Stimulated activated CD4-positive, alpha-beta T cell treated with anti-CD3 and anti-CD28 coated beads, Interleukin-12 subunit alpha, Interleukin-12 subunit beta, amount 100 ng/mL, for 4 hours (primary cell): Measurements from ENCODE around the gene ZSCAN18.
"Not testable (repeated sequence)": the region's sequence is repeated elsewhere in the genome, so short reads cannot be mapped to it uniquely, and the experiment has no call there.

Experiments used
- DNase-seq: peaks from one replicate; pipeline ENCODE4 v3.0.0-alpha.2; 2020

ZSCAN18 gene

DNA sequence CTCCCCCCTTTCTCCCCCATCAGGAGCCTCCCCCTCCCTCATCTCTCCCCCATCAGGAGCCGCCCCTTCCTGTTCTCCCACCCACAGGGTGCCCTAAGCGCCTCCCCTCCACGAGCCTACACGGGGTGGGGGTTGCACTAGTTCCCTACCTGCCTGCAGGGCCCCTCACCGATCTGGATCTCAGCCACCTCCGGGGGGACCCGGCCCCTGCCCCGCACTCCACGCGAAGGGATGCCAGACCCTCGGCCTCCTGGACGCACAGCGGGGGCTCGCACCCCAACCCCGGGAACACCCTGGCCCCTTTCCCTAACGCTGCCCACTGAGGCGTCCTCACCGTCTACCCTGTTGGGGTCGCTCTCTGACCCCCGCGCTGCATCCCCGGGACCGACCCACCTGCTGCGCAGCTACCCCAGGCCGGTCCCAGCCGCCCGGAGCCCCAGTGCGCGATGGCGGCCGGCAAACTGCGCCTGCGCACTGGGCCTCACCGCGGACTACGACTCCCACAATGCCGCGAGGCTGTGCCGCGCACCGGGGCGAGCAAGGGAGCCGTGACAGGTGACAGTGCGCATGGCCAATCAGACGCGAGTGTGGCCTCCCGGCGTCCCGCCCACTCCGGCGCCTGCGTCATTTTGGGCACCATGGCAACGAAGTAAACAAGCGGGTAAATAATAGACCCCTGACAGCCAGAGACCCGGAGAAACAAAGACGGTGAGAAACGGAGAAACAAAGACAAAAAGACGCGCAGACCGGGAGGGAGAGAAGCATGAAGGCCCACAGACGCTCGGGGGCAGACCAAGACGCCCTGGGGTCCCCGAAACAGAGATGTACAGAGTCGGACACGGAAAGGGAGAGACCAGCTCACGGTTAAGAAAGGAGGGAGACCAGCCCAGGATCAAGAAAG, at the start of gene ZSCAN18:
Gene ZSCAN18 (minus strand): TSS at position 451 of the 901 bp plus-strand sequence. CDS start 7,964 bp downstream, outside the sequence.
- peak; percentile 92 for DNase-seq

GRCh38 chr19:58147475-58147874, 49.4 kb upstream of the ZSCAN18 start:
- not testable (repeated sequence) for DNase-seq

DNA sequence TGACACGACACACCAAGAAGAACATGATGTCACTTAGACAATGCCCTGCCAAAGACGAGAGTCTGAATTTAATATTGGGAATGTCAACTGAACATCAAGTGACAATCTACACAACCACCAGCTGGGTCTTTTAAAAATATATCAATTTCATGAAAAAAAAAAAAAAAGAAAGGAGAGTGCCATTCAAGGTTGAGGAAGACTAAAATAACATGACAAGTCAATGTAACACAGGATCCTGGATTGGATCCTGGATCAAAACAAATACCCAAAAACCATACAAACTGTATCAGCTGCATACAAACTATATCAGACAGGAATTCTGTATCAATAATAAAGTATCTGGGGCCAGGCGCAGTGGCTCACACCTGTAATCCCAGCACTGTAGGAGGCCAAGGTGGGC, 47.8 kb upstream of the ZSCAN18 start:
- DNase-seq, result no peak

DNA sequence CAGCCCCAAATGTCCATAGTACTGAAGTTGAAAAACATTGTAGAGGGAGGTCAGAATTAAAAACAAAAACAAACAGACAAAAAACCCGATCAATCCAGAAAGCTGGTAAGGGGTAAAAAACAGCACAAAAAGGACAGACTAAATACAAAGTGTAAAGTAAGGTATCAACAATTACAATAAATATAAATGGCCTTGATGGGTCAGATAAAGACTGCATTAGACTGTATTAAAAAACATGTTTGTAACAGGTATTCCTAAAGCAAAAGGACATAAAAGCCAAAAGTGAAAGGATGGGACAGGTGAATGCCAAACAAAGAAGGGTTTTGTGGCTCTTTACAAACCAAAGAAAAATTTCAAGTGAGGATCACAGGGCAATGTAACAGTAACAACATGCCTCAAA, 36.2 kb upstream of the ZSCAN18 start:
- no peak for DNase-seq

- no peak for DNase-seq
Observed at GRCh38 chr19:58129284-58129683, 31.3 kb upstream of the ZSCAN18 start.

GRCh38 chr19:58128041-58128685, 30.1 kb upstream of the ZSCAN18 start:
- no peak for DNase-seq

- no peak for DNase-seq
Observed at GRCh38 chr19:58123354-58123753, 25.3 kb upstream of the ZSCAN18 start.

DNA sequence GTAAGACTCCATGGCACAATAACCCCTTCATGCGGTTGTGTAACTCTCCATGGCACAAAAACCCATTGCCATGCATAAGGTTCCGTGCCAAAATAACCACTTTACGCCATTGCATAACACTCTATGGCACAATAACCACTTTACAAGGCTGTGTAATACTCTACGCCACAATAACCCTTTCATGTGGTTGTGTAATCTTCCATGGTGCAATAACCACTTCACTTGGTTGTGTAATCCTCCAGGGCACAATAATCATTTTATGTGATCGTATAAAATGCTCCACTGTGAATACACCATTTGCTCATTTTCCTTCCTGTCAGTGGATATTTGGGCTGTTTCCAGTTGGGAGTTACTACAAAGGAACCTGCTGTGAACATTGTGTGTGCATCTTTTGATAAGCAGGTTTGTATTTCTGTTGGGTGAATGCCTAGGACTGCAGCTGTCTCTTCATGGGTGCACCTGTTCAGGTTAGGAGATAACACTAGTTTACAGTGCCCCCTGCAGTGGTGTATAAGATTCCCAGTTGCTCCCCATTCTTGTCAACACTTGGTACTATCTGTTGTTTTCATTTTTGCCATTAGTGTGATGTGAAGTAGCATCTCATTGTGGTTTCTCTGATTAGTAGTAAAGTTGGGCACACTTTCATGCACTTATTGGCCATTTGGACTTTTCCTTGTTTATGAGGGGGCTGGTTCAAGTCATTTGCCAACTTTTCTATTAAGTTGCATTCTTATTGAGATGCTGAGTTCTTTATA, 21.1 kb upstream of the ZSCAN18 start:
- no peak for DNase-seq

- no peak for DNase-seq
Observed at GRCh38 chr19:58117841-58118575, 20.0 kb upstream of the ZSCAN18 start.

- DNase-seq, result no peak
Observed at GRCh38 chr19:58108546-58108817, 10.5 kb upstream of the ZSCAN18 start.

DNA sequence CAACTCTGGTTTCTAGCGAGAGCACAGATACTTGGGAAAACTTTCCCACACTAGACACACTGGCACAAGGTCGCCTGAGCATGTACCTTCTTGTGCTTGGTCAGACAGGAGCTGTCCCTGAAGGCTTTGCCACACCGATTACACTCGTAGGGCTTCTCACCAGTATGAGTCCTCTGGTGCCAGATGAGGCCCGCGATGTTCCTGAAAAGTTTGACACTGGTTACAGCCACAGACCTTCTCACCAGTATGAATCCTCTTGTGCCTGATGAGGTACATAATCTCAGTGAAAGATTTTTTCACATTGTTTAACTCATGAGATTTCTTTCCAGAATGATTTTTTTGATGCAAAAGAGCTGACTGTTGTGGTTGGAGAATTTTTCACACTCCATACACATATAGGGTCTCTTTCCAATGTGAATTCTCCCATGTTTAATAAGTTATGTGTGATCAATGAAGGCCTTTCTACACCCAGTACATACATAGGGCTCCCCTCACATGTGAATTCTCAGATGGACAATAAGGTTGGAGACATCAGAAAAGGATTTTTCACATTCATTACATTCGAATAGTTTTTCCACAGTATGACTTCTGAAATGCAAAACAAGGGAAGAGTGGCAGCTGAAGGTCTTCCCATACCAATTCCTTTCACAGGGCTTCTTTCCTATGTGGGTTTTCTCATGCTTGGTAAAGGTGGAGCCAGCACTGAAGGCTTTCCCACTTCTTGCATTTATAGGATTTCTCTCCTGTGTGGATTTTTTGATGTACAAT, 9.9 kb upstream of the ZSCAN18 start:
- no peak for DNase-seq

- no peak for DNase-seq
Observed at GRCh38 chr19:58098682-58098998, 609 bp upstream of the ZSCAN18 start.

DNA sequence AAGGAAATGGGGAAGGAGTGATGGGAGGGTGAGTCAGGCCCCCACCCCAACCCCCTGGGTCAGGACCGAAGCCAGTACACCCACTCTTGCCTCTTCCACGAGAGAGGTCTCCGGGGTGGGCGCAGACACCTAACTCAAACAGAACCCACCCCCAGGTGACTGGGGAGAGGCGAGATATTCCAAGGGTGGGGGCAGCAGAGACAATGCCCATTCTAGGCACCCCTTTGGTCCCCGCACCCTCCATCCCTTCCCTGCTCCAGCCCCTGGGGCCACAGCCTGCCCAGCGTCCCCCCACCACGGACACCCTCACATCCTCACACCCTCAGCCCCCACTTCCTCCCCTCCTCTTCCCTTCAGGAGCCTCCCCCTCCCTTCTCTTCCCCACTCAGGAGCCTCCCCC, 682 bp downstream of the ZSCAN18 start:
- no peak for DNase-seq

GRCh38 chr19:58096884-58097283, 1.1 kb downstream of the ZSCAN18 start:
- DNase-seq, result no peak

DNA sequence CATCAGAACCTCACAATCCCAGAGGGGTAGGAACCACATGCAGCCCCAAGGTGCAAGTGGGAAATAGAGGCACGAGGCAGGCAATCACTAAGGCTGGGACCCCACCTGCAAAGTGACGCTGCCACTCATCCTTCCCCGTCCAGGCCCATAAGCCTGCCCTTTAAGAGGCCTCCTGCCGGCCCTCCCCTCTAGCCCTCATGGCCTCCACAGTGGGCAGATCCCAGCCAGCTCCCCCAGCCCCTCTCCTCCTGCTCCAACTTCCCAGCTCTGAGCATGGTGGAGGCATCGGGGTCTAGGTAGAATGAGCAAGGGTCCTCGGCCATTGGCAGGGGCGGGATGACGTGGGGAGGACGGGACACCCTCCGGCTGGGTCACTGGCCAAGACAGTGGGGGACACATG, 2.7 kb downstream of the ZSCAN18 start:
- DNase-seq, result no peak

DNA sequence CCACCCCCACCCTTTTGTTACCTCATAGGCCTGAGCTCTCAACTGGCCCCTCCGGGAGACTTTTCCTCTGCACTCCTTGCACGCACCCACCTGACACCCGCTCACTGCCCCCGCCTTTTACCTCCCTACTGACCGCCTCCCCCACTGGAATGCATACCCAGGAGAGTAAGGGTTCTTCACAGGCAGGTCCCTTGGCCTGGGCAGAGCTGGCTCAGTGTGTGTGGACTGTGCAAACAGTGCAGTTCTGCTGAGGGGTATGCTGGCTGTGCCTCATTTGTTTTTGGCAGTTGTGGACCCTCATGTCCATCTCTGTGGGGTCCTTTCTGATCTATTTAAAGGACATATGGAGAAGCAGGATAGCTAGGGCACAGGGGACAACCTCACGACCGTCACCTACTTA, 5.0 kb downstream of the ZSCAN18 start:
- DNase-seq, result no peak

- DNase-seq, result no peak
Observed at GRCh38 chr19:58091251-58091995, 6.6 kb downstream of the ZSCAN18 start.

DNA sequence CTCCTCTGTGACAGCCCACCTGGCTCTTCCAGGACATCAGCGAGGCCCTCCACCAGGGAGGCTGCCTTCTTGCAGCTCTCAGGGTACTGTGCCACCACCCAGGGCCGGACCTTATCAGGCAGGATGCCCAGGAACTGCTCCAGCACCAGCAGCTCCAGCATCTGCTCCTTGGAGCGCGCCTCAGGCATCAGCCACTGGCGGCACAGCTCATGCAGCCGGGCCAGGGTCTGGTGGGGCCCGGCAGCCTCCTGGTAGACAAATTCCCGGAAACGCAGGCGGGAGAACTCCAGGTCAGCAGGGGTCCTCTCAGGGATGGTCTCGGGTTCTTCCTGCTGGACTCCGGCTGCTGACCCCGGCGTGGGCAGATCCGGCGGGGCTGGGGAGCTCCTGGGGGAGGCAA, 8.2 kb downstream of the ZSCAN18 start:
- no peak for DNase-seq

- no peak for DNase-seq
Observed at GRCh38 chr19:58088521-58089052, 9.4 kb downstream of the ZSCAN18 start.

DNA sequence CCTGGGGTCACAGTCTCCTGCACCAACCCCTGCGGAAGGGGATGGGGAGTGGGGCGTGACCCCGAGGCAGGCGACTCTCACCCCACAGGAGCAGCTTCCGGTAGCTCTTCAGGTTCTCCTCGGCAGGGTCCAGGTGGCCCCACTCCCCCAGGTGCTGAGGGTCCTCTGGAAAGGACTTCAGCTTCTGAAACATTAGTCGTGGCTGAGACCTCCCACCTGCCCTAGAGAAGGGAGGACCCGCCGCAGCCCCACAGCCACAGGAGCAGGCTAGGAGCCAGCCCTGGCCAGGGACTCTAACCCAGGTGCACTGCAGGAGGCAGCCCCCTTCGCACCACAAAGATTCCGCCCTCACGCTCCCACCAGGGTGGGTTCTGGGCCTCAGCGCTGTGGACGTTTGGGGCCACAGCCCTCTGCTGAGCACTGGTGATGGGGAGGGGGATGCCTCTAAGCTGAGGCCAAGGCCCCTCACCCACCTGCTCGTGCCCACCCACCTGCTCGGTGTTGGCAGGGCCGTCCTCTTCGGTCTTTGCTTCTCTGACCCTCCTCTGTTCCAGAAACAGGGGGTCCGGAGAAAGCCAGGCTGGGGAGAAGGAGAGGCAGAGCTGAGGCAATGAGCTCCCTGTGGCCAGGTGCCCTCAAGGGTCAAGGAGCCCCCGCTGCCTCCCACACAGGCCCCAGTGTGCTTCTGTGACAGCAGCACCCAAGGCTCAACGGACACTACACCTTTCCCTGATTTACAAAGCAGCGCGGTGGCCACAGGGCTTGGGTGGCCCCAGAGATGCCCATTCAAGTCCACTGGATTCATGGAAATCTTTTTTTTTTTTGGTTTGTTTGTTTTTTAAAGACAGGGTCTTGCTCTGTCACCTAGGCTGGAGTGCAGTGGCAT, 11.0 kb downstream of the ZSCAN18 start:
- DNase-seq, result no peak
